B cell (primary cell): ENCODE measurements around the gene HDAC7. TPM values are rescaled to one million over a fixed set of nuclear protein-coding genes. Genes with fewer than 3 reads are reported as not detected.

Experiments used
- ATAC-seq: fragments of 200-7000 bp; cut with Tn5 transposase; one replicate; pipeline ENCODE4 v1.10.0; 2021; ENCODE audit warnings: low read depth, mild to moderate bottlenecking, moderate number of reproducible peaks, moderate library complexity
- CTCF ChIA-PET: fragments of 350-600 bp; sonication (Branson Sonifier 250); formaldehyde crosslinking; loops from one replicate; lab custom pipeline; 2021; ENCODE audit warnings: antibody characterized with exemption, inconsistent platforms; lab: Charles Lee
- POLR2A ChIA-PET: fragments of 350-600 bp; sonication (Branson Sonifier 250); formaldehyde crosslinking; loops from one replicate; lab custom pipeline; 2021; ENCODE audit warnings: antibody characterized with exemption; lab: Charles Lee
- DNase-seq: peaks from one replicate; pipeline ENCODE4 v3.0.0; 2013
- H2AFZ ChIP-seq: 2 replicates; pipeline ENCODE4 v1.6.1; 2012; ENCODE audit warnings: mild to moderate bottlenecking, low read depth, low read length; ENCODE audit not compliant: insufficient read depth, poor library complexity, severe bottlenecking
- H3K27ac ChIP-seq, 2 donors: 1 replicate in 1 of 2; 2 replicates in 1 of 2; pipeline ENCODE4 v1.5.1; 2012 to 2013; ENCODE audit warnings: low read length in 2 of 2, mild to moderate bottlenecking in 2 of 2, moderate library complexity in 1 of 2
- H3K27me3 ChIP-seq, 4 experiments: fragments of 200-600 bp in 1 of 4; sonication (generic) in 1 of 4; replicated peaks in 1 of 4; 1 replicate in 2 of 4; 2 replicates in 2 of 4; pipeline versions ENCODE4 v1.6.1 to v1.7.0; 2013 to 2016; ENCODE audit warnings: low read length in 3 of 4, mild to moderate bottlenecking in 2 of 4, mixed read lengths in 1 of 4, moderate library complexity in 1 of 4; ENCODE audit not compliant: insufficient read depth in 4 of 4, control insufficient read depth in 3 of 4; ENCODE audit errors: control extremely low read depth in 1 of 4
- H3K36me3 ChIP-seq, 2 experiments: replicated peaks in 1 of 2; 1 replicate in 1 of 2; 2 replicates in 1 of 2; pipeline versions ENCODE4 v1.6.1 to v1.7.1; 2013; ENCODE audit warnings: low read length in 1 of 2; ENCODE audit not compliant: insufficient read depth in 2 of 2, control insufficient read depth in 1 of 2; ENCODE audit errors: control extremely low read depth in 1 of 2, extremely low read depth in 1 of 2
- H3K4me1 ChIP-seq, 2 donors: fragments of 200-600 bp in 1 of 2; sonication (generic) in 1 of 2; 1 replicate in 1 of 2; 2 replicates in 1 of 2; pipeline versions ENCODE4 v1.5.1 to v1.6.1; 2013 to 2017; ENCODE audit warnings: low read length in 2 of 2; ENCODE audit not compliant: control insufficient read depth in 2 of 2, insufficient read depth in 2 of 2
- H3K4me2 ChIP-seq: replicated peaks from 2 replicates; pipeline ENCODE3; 2012; ENCODE audit warnings: mild to moderate bottlenecking, low read depth, low read length; ENCODE audit not compliant: poor library complexity, severe bottlenecking
- H3K4me3 ChIP-seq, 5 experiments: fragments of 200-600 bp in 1 of 5; sonication (generic) in 1 of 5; 1 replicate in 3 of 5; 2 replicates in 2 of 5; pipeline versions ENCODE4 v1.5.1 to v1.7.0; 2011 to 2016; ENCODE audit warnings: low read length in 4 of 5, mild to moderate bottlenecking in 4 of 5, low read depth in 2 of 5, control low read depth in 1 of 5, moderate library complexity in 1 of 5; ENCODE audit not compliant: insufficient read depth in 1 of 5; ENCODE audit errors: control extremely low read depth in 1 of 5, extremely low read depth in 1 of 5
- H3K79me2 ChIP-seq: fragments of 200-600 bp; sonication (generic); one replicate; pipeline ENCODE4 v1.6.0; 2016; ENCODE audit warnings: low read length; ENCODE audit not compliant: control insufficient read depth, insufficient read depth
- H3K9ac ChIP-seq: fragments of 200-600 bp; sonication (generic); 2 replicates; pipeline ENCODE4 v1.6.1; 2017; ENCODE audit warnings: mild to moderate bottlenecking, low read length, moderate library complexity
- H3K9me3 ChIP-seq, 3 donors: one replicate each; pipeline versions ENCODE4 v1.6.1 to v1.7.1; 2013; ENCODE audit warnings: low read length in 2 of 3; ENCODE audit not compliant: control insufficient read depth in 2 of 3, insufficient read depth in 1 of 3; ENCODE audit errors: control extremely low read depth in 1 of 3
- H4K20me1 ChIP-seq: 2 replicates; pipeline ENCODE4 v1.6.0; 2012; ENCODE audit warnings: mild to moderate bottlenecking, low read length; ENCODE audit not compliant: insufficient read depth, control insufficient read depth, poor library complexity, severe bottlenecking
- H3K27ac Mint-ChIP-seq: one replicate; pipeline ENCODE4 v1.8.0; 2021; ENCODE audit warnings: mixed read lengths
- H3K27me3 Mint-ChIP-seq: one replicate; pipeline ENCODE4 v1.8.0; 2021; ENCODE audit warnings: mixed read lengths
- H3K4me1 Mint-ChIP-seq: one replicate; pipeline ENCODE4 v1.8.0; 2021; ENCODE audit warnings: mixed read lengths
- H3K4me3 Mint-ChIP-seq: one replicate; pipeline ENCODE4 v1.8.0; 2021; ENCODE audit warnings: mixed read lengths
- H3K9me3 Mint-ChIP-seq: one replicate; pipeline ENCODE4 v1.8.0; 2022; ENCODE audit warnings: mixed read lengths; ENCODE audit not compliant: insufficient read depth
- EZH2 ChIP-seq: IDR thresholded peaks from 2 replicates; pipeline ENCODE4 v1.6.1; 2012; ENCODE audit warnings: borderline replicate concordance, low read depth, mild to moderate bottlenecking, moderate library complexity, low read length; ENCODE audit not compliant: insufficient read depth, poor library complexity, severe bottlenecking
- WGBS: methylation state at CpG from one replicate; pipeline ENCODE4 v1.1.5; 2013; ENCODE audit warnings: missing lambda C conversion rate; ENCODE audit not compliant: insufficient coverage; 5-methylcytosine and 5-hydroxymethylcytosine counted together
- intact Hi-C: fragments of 100-400 bp; cut with micrococcal nuclease; formaldehyde crosslinking; loops from one replicate; pipeline ENCODE4 v1.10.0; 2022
- polyA plus RNA-seq: library from polyadenylated mRNA; depleted of rRNA; stranded (reverse); fragments of >200 nt; gene quantifications from 2 replicates; pipeline ENCODE4 v1.2.3, GENCODE V29; 2012
- total RNA-seq, 2 donors: library from RNA; stranded (reverse); fragments of 120-200 nt in 1 of 2; gene quantifications; 1 replicate in 1 of 2; 2 replicates in 1 of 2; pipeline versions ENCODE4 v1.2.3 to v1.2.4, GENCODE V29; 2013 to 2022
- TF ChIP-seq, protein P1 (sequence below): fragments of 200-600 bp; IDR thresholded peaks from one replicate; pipeline ENCODE4 v1.8.0; 2022; ENCODE audit warnings: antibody characterized with exemption, mild to moderate bottlenecking

HDAC7 gene
- total and polyA plus RNA-seq, 2 donors (not counting 1 experiment from before 2014, with no cell fraction given), result 87.2 to 178 TPM

DNA sequence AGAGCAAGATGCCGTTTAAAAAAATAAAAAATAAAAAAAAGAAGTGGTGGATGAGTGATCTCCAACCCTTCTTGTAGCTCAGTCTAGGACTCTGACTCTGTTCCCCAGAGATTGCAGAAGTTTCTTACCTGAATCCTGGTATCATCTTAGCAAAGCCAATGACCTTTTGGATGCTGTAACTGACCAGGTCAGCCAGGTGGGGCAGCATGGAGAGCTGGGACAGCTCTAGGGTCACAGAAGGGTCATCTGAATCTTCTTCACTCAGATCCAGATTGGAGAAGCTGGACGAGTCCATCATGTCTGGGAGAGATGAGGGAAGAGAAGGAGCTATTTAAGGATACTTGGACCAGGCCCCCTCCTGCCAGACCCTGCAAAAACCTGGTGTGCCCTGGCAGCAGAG lies 35.8 kb upstream of the HDAC7 start:
- POLR2A ChIA-PET, result no interaction called here

DNA sequence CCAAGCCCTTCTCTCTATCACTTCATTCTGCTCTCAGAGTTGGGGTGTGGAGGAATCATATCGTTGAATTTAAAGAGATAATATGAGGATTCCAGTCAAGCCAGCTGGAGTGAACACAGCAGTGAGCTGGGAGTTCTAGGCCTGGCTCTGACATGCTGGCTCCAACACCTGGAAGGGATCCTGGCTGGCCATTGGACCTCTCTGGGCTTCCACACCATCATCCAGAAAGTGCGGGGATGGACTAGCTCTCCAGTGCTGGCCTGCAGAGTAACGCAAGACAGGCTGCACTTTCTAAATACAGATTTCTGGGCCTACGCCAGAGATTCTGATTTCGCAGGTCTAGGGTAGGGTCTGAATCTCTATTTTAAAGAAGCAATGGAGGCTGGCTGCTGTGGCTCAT lies 34.8 kb upstream of the HDAC7 start:
- Histone ChIP-seq H4K20me1 (no peaks in the 10 kb centered on the region), H3K27me3 (no peaks in the 10 kb centered on the region), H3K36me3 (no peaks in the 10 kb centered on the region), H2AFZ (no peak overlapping the region), H3K27ac (no peak overlapping the region), H3K4me1 (no peaks in the 10 kb centered on the region), H3K4me3 (no peak overlapping the region), H3K9me3 (no peaks in the 10 kb centered on the region), H3K79me2 (no peaks in the 10 kb centered on the region), H3K9ac (no peak overlapping the region), H3K4me2 (no peak overlapping the region)
- WGBS, result 95% methylated on average over 5 of the region's 5 CpGs
- ChIA-PET CTCF (interaction anchor here (2.1 kb wide), 1 partner anchor 14 kb away, joined by 7 read pairs; no protein-coding TSS in a partner anchor), POLR2A (no interaction called here)
- Mint-ChIP-seq H3K9me3 (no peaks in the 10 kb centered on the region), H3K4me3 (no peak overlapping the region), H3K4me1 (no peaks in the 10 kb centered on the region), H3K27me3 (no peaks in the 10 kb centered on the region), H3K27ac (no peak overlapping the region)
- DNase-seq, result no peak
- intact Hi-C loops, result no loop called here
- ATAC-seq, result no peak
- TF ChIP-seq EZH2, result no peak
- TF ChIP-seq, protein P1, sequence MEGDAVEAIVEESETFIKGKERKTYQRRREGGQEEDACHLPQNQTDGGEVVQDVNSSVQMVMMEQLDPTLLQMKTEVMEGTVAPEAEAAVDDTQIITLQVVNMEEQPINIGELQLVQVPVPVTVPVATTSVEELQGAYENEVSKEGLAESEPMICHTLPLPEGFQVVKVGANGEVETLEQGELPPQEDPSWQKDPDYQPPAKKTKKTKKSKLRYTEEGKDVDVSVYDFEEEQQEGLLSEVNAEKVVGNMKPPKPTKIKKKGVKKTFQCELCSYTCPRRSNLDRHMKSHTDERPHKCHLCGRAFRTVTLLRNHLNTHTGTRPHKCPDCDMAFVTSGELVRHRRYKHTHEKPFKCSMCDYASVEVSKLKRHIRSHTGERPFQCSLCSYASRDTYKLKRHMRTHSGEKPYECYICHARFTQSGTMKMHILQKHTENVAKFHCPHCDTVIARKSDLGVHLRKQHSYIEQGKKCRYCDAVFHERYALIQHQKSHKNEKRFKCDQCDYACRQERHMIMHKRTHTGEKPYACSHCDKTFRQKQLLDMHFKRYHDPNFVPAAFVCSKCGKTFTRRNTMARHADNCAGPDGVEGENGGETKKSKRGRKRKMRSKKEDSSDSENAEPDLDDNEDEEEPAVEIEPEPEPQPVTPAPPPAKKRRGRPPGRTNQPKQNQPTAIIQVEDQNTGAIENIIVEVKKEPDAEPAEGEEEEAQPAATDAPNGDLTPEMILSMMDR, result no peak

More for the DNA sequence above, 35.8 kb upstream of the HDAC7 start:
- Histone ChIP-seq H3K79me2 (no peaks in the 10 kb centered on the region), H3K9me3 (no peaks in the 10 kb centered on the region), H3K4me2 (no peak overlapping the region), H3K9ac (no peak overlapping the region), H3K27ac (no peak overlapping the region), H4K20me1 (no peaks in the 10 kb centered on the region), H3K4me3 (no peak overlapping the region), H3K27me3 (no peaks in the 10 kb centered on the region), H3K4me1 (no peaks in the 10 kb centered on the region), H3K36me3 (no peaks in the 10 kb centered on the region), H2AFZ (no peak overlapping the region)
- no peak for DNase-seq
- no peak for ATAC-seq
- Mint-ChIP-seq H3K4me3 (no peak overlapping the region), H3K4me1 (no peaks in the 10 kb centered on the region), H3K27ac (no peak overlapping the region), H3K27me3 (no peaks in the 10 kb centered on the region), H3K9me3 (no peaks in the 10 kb centered on the region)
- CTCF ChIA-PET, result interaction anchor here (2.1 kb wide), 1 partner anchor 15 kb away, joined by 7 read pairs; no protein-coding TSS in a partner anchor
- 89% methylated on average over 1 of the region's 2 CpGs for WGBS
- TF ChIP-seq EZH2, result no peak
- TF ChIP-seq, protein P1, result no peak
- intact Hi-C loops, result no loop called here
